Activated CD4-positive, alpha-beta T cell treated with anti-CD3 and anti-CD28 coated beads, Interleukin-2, amount 50 U/mL, for 16 hours (primary cell): ENCODE results near the gene LTBP1.
"Not testable (repeated sequence)": the region's sequence is repeated elsewhere in the genome, so short reads cannot be mapped to it uniquely, and the experiment has no call there.

Experiments
- DNase-seq: peaks from one replicate; pipeline ENCODE4 v3.0.0-alpha.2; 2020

LTBP1 gene

DNA sequence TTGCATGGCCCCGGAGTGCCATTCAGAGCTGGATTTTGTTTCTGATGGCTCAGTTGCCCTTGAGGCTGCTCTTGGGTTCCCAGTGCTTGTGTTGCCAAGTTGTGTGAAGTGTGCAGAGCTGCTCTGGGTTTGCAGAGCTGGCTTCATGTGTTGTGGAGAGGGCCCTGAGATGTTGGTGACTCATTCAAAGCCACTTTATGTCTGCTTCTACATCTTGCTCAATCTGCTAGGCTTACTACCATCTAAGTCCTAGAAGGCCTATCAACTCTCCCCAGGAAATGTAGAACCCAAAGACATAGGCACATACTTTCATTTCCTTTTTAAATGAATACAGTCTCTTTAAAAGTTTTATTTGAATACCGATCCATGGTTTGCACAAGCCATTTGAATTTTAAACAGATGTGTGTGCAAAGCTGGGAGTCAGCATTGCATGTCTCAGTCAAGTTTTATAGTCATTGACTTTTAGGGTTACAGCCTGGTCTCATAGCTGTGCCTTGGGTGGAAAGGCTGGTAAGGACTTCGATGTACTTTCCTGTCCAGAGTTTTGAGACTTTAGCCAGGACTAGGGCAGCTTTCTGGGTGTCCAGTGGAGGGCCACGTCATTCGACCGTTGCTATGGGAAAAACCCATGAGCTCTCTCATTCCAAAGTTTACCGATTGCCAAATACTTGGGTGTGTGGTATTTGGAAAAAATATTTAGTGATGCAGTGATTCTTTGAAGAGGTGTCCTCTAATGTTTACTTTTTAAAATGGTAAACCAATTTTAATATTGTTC is 105.0 kb downstream of the LTBP1 start:
- DNase-seq, result peak; percentile 26

DNA sequence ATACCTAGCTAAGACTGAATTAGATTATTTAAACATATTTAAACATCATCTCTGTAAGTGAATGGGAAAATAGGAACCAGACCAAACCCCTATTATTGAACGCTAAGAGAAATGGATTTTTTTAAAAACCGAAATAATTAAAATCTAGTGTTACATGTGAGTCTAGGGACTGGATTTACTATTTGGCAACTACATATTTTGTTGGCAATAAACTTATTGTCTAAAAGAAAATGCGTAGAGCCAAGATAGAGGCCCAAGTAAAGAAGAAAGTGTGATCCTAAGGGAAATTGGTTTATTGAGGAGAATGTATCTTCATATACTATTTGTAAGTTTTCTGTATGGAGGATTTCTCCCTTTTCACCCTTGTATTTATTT is 105.6 kb downstream of the LTBP1 start:
- no peak for DNase-seq

DNA sequence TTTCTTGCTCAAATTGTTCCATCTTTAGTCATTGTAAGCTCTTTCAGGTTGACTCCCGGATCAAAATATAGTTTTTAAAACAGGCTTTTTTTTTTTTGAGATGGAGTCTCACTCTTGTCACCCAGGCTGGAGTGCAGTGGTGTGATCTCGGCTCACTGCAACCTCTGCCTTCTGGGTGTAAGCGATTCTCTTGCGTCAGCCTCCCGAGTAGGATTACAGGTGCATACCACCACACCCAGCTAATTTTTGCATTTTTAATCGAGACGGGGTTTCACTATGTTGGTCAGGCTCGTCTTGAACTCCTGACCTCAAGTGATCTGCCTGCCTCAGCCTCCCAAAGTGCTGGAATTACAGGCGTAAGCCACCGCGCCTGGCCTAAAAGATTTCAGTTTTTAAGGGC is 106.0 kb downstream of the LTBP1 start:
- not testable (repeated sequence) for DNase-seq

DNA sequence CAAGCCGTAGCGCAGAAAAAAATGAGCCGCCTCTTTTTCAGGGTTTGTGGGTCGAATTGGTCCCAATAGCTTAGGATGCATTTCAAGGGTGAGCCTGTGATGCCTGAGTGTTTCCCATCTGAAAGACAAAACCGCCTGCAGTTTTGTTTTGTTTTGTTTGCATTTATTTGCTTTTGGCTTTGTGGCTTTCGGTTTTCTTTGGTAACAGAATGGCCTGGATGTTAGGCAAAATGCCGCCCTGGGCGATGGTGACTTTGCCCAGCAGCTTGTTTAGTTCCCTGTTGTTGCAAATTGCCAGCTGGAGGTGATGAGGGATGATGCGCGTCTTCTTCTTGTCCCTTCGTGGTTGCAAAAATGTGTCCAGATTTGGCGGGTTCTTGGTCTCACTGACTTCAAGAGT is 109.4 kb downstream of the LTBP1 start:
- DNase-seq, result no peak

DNA sequence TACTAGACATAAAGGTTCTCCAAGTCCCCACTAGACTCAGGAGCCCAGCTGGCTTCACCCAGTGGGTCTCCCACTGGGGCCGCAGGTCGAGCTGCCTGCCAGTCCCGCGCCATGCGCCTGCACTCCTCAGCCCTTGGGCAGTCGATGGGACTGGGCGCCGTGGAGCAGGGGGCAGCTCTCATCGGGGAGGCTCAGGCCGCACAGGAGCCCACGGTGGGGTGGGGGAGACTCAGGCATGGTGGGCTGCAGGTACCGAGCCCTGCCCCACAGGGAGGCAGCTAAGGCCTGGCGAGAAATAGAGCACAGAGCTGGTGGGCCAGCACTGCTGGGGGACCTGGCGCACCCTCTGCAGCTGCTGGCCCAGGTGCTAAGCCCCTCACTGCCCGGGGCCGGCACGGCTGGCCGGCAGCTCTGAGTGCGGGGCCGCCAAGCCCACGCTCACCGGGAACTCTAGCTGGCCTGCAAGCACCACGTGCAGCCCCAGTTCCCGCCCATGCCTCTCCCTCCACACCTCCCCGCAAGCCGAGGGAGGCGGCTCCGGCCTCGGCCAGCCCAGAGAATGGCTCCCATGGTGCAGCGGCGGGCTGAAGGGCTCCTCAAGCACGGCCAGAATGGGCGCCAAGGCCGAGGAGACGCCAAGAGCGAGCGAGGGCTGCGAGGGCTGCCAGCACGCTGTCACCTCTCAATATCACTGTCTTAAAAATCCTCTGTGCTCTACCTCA is 110.7 kb downstream of the LTBP1 start:
- DNase-seq, result not testable (repeated sequence)

DNA sequence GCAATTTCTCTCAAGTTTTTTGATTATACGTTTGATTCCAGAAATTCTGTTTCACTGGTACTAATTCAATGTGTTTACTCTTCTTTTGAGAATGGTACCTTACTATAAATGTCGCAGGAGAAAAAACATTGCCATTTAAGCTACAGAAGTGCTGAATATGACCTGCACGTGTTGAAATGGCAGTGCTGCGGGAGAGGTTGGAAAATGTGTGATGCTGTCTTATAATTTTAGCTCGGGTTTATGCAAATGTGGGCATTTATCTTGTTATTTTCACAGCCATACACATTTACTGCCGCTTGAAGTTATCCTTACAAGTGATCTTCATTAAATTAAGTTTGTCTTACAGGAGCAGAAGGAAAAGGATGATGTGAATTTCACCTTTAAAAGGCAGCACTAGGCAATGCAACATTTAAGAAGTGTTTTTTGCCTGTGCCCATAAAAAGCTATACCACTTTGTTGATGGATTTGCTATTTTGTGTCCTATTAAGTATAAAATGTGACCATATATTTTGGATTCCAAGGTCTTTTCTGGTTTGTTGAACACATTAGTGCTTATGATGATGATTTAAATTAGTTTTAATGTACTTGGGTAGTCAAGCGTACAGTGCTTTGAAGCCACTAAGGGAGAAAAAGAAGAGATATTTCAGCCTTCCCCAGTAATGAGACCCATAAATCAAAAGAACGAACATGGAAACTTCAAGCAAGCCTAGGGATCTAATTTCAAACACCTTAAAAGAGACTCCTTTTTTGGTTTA is 112.1 kb downstream of the LTBP1 start:
- DNase-seq, result no peak

DNA sequence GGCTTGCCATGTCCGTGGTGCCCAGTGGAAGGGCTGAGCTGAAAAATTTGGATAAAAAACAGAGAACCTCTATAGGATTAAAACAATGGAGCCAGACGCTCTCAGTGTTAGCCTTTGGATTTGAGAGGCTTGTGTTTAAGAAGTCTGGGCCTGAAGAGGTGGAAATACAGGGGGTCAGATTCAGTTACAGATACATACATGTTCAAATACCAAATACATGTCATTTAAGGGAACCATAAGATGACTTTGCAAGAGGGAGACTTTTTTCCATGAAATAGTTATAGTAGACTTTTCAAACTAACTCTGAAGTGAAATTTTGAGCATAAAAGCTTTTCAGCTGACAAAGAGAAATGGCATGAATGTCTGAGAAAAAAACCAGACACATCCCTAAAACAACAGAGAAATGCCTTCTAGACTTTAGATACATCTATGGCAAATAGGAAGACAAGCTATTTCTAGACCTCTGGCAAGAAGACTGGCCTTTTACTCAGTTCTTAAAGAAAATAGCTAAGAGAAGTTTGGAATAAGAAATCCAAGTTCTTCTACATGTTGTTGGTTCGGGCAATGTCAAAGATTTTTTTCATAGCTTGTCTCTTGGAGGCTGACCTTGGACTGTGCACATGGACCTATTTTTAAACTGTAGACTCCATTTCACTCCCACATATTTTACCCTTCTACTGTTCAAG is 112.9 kb downstream of the LTBP1 start:
- DNase-seq, result no peak

DNA sequence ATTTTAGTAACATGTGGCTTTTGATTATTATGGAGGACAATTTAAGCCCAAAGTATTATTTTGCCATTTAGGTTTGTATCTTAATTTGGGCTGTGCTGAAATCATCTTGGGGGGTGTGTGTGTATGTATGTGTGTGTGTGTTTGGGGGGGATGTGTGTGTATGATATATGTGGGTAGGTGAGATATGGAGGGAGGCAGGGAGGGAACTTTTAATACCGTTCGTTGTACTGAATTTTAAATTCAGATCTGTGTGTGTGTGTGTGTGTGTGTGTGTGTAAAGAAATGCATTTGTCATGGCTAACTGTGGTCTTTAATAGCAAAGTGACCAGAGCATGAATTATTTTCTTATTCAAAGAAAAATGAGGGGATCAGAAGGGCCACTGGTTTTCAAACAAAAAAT is 113.7 kb downstream of the LTBP1 start:
- no peak for DNase-seq

DNA sequence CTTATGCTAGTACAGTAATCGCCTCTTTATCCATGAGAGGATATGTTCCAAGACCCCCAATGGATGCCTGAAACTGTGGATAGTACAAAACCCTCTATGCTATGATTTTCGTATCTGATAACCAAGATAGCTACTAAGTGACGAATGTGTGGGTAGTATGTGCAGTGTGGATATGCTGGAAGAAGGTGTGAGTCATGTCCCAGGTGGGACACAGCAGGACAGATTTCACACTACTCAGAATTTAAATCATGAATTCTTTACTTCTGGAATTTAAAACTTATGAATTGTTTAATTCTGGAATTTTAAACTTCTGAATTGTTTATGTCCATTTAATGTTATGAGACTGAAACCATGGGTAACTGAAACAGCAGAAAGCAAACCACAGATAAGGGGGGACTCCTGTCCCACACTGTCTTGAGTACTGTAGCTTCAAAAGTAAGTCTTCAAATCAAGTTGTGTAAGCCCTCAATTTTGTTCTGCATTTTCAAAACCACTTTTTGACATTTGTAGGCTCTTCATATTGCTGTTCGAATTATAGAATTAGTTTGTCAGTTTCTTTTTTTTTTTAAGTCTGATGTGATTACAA is 116.0 kb downstream of the LTBP1 start:
- DNase-seq, result no peak

DNA sequence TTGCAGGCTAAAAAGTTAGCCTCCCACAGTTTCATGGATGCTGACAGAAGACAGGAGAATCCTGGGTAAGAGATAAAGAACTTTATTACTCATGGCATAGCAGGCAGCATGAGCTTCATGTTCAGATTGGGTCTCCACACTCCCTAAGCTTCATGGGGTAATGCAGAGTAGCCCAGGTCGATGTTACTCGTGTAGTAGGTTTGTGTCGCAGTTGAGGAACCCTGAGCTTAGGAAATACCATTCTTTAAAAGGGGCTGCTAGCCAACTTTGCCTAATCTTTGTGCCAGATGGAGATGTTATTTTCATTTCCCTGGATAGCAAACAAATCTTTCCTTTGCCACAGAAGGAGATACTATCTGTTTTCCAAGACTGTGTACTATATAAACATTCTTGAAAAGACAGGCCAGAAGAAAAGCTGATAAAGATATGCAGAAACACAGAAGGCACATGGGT is 117.6 kb downstream of the LTBP1 start:
- no peak for DNase-seq

DNA sequence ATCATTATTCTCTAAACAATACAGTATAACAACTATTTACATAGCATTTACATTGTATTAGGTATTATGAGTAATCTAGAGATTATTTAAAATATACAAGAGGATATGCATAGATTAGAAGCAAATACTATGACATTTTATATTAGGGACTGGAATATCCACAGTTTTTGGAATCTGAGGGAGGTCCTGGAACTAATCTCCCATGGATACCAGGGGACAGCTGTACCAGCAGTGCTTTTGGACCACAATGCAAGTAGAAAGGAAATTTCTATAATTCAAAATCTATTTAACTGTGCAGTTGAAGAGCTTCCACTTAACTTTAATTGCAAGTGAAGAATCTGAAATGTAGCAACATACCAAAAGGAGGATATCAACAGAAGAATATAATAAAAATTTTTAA is 120.8 kb downstream of the LTBP1 start:
- DNase-seq, result no peak

DNA sequence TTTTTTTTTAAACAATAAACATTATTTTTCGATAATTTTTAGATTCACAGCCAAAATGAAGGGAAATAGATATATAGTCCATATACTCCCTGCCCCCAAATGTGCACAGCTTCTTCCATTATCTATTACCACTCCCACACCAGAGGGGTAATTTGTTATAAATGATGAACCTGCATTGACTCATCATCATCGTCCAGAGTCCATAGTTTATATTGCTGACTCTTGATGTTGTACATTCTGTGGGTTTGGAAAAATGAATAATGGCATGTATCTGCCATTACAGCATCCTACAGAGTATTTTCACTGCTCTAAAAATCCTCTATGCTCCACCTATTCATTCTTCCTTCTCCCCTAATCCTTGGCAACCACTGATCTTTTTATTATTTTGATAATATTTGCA is 121.5 kb downstream of the LTBP1 start:
- DNase-seq, result no peak

DNA sequence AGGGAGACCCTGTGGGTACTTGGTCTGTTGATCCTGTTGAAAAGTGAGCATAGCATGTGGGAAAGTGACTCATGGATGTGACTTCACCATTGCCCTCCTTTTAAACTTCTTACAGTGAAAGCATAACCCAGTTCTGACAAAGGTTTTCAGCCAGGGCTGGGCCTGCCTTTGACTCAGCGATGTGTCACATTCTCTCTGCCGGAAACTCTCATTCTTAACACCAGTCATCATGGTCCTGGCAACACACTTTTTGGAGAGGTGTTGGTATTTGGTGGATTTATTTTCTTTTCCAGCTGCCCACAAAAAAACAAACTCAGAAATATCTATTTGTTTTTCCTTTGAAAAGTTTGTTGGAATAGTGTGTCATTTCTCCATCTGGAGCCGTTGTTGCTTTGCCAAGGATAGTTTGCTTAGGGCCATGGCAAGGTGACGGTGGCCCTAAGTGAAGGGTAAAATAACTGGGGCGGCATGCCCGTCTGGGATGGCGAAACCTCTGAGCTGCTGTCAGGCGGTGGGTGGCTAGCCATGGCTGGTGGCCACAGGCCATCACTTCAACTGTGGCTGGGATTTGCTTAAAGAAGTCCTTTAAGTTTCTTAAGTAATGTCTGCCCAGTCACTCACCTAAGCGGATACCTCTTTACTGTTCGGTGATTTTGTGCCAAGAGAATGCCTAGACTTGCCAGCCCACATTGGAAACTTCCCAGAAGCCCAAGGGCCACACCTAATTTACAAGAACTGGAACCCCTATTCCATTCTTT is 123.3 kb downstream of the LTBP1 start:
- DNase-seq, result peak; percentile 87

DNA sequence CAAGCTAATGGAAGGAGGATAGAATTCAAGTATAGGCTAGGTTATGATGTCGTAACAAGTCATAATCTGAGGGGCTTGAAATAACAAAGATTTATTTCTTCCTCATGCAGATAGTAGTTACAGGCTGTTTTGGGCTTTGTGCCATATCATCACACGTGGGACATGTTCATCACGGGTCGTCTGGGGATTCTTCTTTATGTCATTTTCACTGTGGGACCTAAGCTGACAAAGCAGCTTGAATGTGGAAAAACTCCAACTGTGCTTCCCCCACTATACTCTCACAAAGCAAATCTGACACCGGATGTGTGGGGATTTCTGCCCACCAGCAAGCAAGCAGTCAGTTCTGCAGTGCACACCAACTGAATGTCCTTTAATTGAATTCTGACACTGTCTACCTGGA is 124.8 kb downstream of the LTBP1 start:
- DNase-seq, result no peak

DNA sequence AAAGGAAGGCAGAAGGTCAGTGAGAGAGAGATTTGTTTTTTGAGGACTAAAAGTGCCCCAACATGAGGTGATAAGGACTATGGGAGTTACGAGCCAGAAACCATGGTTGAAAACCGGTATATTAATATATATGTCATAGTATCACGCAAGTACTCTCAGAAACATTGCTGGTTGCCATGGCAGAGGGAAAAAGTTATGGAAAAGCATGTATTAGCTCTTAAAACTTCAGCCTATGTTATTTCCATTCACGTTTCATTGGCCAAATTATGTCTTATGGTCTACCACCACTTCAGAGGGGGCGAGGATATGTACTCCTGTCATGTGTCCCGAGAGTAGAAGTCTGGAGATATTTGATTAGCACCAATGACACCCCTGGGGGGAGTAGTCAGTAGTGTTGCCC is 125.9 kb downstream of the LTBP1 start:
- DNase-seq, result no peak

DNA sequence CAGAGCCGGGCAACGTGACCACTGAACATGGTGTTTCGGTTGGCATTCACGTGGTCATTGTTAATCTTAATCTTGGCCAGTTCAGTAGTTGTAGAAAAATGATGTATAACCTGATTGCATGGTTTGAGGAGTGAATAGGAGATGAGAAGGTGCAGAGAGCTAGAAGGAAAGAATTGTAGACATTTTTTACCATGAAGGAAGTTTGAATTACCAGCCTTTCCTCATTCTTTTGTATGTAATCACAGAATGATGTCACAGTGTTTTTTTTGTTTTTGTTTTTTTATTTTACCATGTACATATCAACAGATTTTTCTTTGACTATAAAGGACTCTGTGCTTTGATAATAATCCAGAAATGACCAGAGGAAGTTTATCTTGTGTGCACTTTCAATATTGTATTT is 126.3 kb downstream of the LTBP1 start:
- DNase-seq, result no peak

DNA sequence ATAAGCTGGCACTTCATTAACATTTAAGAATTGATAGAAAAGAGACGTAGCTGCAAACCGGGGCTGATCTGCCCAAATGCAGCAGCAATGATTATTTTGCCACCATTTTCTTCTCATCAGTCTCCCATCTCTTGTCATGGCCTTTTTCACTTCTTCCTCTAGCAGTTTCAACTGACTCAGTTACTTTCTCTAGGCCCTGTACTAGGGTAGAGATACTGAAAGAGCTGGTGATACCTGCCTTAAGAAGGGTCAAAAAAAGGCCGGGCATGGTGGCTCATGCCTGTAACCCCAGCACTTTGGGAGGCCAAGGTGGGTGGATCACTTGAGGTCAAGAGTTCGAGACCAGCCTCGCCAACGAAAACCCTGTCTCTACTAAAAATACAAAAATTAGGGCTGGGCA is 127.4 kb downstream of the LTBP1 start:
- no peak for DNase-seq

DNA sequence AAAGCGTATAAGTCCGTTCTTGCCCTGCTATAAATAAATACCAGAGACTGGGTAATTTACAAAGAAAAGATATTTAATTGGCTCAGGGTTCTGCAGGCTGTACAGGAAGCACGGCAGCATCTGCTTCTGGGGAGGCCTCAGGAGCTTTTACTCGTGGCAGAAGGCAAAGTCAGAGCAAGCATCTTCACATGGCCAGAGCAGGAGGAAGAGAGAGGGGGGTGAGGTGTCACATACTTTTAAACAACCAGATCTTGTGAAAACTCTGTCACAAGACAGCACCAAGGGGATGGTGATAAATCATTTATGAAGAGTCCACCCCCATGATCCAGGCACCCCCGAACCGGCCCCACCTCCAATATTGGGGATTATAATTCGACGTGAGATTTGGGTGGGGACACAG is 130.6 kb downstream of the LTBP1 start:
- DNase-seq, result no peak

DNA sequence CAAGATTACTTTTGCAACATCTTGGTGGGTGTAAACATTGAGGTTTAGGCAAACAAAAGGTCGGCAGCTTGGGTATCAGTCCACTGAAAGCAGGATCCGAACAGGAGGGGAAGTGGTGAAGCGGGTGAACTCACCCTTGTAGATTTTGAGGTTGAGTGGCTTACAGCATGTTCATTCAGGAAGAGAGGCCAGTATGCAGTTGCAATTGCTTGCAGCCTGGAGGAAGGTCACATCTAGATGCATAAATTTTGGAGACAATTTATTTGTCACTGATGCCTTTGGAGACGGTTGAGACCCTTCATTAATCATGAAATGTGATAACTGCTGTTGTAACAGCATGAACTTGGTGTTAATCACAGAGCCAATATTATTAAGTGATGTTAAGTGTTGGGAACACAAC is 131.1 kb downstream of the LTBP1 start:
- DNase-seq, result peak; percentile 31

DNA sequence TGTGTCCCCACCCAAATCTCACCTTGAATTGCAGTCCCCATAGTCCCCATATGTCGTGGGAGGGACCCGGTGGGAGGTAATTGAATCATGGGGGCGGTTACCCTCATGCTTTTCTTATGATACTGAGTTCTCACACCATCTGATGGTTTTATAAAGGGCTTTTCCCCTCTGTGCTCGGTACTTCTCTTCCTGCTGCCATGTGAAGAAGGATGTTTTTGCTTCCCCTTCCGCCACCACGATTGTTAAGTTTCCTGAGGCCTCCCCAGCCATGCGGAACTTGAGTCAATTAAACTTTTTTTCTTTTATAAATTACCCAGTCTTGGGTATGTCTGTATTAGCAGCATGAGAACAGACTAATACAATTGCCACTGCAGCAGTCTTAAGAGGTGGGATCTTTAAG is 134.9 kb downstream of the LTBP1 start:
- no peak for DNase-seq

DNA sequence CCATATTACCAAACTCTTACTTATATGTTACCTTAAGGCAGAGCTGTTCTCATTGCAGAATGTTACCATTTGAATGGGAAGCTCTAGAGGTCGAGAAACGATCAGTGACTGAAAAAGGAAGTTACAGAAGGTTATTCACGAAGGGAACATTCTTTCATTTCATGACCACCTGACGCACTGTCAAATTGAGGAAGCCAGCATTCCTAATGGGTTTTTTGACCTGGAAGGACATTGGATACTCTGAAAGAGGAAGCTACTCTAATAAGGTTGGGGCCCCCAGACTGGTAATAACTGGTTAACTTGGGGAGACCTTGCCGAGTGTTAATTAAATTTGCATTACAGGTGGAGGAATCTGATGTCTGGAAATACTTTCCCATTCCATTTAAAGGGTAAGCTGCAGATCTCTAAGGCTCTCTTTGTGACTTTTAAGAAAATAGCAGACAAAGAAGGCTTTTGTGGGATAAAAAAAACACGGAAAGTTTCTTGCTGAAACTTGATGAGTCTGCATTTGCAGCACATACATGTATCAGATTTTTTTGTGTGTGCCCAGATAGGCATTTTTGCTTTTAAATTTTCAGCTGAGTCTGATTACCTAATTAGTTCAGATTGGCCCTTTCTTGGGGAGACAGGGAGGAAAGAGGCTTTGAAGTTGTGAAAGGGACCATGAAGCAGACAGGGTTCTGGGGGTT is 137.1 kb downstream of the LTBP1 start:
- no peak for DNase-seq
